GM04503 (cell line): ENCODE data around the gene CCNB1IP1.
A peak's percentile ranks its signal among the peaks of the same experiment; 100 is the strongest.
"Not testable (repeated sequence)": the region's sequence is repeated elsewhere in the genome, so short reads cannot be mapped to it uniquely, and the experiment has no call there.

Experiments
- DNase-seq: peaks from one replicate; pipeline ENCODE4 v3.0.0-alpha.2; 2012; ENCODE audit warnings: low read depth

The CCNB1IP1 gene, protein sequence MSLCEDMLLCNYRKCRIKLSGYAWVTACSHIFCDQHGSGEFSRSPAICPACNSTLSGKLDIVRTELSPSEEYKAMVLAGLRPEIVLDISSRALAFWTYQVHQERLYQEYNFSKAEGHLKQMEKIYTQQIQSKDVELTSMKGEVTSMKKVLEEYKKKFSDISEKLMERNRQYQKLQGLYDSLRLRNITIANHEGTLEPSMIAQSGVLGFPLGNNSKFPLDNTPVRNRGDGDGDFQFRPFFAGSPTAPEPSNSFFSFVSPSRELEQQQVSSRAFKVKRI

GRCh38 chr14:20332788-20333493 is at the start of gene CCNB1IP1:
TSS of gene CCNB1IP1 (minus strand) at chr14:20333279. CDS start at chr14:20316523, 16,756 bp downstream.
- peak; percentile 60 for DNase-seq

DNA sequence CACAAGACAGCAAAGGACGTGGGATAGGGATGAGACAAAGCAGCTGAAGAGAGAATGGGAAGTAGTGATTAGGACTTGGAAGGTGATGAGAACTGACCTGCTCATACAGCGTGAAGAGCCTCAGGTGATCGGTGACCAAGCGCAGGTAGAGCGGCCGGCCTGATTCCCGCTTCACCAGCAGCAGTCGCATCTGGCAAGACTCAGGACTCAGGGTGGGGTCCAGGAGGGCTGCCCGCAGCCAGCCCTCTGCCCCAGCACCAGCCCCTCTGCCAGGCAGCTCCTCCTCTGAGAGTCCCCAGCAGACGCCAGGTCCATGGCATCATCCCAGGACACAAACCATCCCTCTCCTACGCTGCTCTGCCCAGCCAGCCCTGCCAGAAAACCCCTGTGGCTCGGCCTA is 49.4 kb upstream of the CCNB1IP1 start:
- DNase-seq: no peak

- DNase-seq: no peak
Measured at GRCh38 chr14:20381341-20381740, 48.3 kb upstream of the CCNB1IP1 start.

DNA sequence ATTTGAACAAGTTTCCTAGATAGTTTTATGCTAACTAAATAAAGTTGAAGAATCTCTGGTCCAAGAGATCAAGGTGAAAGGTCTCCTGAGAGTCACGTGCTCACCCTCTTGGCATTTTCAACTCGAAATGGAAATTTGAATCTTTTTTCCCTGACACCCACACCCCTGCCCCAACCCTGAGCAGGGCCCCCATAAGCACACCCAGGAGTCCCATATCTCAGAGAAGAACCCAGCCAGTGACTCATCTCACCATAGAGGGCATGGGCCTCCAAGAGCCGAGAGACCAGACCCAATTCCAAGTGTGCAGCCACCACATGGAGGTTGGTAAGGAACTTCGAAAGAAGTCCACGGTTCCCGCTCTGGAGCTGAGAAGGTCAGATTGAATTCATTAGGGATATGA is 47.6 kb upstream of the CCNB1IP1 start:
- no peak for DNase-seq

DNA sequence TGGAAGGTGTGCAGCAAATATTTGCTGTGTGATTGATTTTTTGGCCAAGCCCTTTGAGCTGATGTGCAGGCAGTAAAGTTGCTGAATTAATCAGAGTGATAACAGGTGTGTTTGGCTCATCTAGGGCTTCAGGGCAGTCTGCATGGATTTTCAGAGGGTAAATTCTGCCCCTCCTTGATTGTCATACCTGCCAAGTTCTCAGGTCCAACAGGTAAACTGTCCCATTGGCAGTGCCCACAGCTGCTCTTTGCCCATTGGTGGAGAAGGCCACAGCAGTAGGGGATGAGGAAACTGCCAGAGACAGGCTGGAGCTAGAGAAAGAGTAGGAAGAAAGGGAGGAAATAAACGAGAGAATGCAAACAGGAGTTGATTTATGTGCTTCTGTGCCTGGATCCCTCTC is 46.7 kb upstream of the CCNB1IP1 start:
- DNase-seq: no peak

- no peak for DNase-seq
Measured at GRCh38 chr14:20377171-20377570, 44.1 kb upstream of the CCNB1IP1 start.

DNA sequence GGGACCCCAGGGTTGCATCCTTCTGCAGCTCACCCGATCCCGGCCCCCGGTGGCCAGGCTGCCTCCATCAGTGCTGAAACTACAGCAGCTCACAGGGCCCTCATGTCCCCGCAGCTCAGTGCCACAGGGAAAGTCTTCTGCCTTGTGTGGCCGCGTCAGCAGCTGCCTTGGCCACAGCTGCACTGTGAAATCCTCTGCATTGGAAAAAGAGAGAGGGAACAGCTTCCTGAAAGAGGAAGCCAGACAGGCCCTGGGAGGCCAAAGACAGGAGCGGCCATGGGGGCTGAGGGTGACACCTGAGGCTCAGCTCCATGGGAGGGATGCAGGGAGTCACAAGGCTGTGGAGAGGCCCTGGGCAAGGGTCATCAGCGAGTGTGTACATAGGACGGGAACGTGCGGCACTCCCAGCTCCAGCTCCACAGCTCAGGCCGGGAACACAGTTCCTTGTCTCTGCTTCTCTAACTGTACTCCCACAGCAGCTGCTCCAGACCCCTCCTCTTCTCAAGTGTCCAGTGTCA is 43.1 kb upstream of the CCNB1IP1 start:
- DNase-seq: no peak

DNA sequence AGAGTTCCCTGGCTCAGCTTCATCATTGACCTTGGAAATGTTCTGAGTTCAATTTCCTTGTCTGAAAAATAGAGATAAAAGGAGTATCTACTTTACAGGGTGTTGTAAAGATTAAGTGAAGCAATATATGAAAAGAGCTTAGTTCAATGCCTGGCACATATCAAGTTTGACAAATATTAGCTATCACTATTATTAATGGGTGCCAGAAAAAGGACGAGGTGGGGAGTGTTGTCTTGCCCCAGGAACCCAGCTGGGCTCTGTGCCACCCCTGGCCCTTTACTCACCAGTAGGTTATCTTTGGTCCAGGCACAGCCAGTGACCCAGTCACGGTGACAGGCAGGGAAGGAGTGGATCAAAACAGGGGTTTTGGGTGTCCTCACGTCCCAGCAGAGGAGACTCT is 42.4 kb upstream of the CCNB1IP1 start:
- DNase-seq: no peak

DNA sequence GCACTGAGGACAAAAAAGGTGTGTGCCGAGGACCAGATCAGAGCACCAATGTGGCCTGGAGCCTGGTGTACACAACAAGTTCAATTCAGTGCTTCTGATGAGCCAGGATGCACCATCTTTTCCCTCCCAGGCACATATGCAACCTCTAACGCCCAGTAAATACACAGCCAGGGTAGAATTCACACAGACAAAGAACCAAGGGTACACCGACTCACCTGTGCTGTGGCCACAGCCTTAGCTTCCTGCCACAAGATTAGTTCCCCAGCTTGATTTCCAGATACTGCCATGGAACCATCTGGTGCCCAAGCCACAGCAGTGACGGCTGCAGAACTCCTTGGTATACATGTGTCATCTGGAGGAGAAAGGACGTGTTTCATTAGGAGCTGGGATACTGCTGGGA is 39.7 kb upstream of the CCNB1IP1 start:
- no peak for DNase-seq

- DNase-seq: no peak
Measured at GRCh38 chr14:20365928-20366327, 32.8 kb upstream of the CCNB1IP1 start.

- DNase-seq: not testable (repeated sequence)
Measured at GRCh38 chr14:20358474-20358873, 25.4 kb upstream of the CCNB1IP1 start.

DNA sequence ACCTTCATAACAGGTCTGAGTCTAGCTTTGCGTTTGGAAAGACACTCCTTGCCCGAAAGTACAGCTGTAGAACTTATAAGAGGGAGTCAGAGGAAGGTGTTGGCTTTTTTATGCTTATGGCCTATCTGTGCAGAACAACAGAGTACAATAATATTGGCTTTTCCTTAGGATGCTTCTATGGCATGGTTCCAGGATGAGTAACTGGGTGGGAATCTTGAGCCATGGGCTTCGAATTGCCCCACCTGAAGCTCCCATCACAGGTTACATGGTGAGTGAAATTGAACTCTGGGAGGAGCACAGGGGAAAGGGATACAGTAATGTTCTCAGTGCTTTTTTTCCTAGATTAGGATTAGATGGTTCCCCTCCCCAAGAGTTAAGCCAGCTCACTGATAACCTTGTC is 23.3 kb upstream of the CCNB1IP1 start:
- no peak for DNase-seq

GRCh38 chr14:20350860-20351259 is 17.8 kb upstream of the CCNB1IP1 start:
- no peak for DNase-seq

DNA sequence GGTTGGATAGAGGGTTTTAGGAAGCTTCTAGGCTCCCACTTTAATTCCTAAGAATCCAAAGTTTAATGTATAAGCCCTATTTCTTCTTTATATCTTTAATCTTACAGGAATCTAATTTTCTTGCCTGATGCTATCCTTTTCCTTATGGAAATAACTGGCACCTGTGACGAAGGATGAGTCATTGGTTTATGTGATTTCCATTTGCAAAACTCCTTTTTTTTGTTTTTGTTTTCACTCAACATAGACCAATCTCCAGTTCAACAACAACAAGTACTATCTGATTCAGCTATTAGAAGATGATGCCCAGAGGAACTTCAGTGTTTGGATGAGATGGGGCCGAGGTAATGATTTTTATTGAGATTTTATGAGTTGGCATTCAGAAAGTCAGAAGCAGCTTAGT is 17.2 kb upstream of the CCNB1IP1 start:
- DNase-seq: no peak

DNA sequence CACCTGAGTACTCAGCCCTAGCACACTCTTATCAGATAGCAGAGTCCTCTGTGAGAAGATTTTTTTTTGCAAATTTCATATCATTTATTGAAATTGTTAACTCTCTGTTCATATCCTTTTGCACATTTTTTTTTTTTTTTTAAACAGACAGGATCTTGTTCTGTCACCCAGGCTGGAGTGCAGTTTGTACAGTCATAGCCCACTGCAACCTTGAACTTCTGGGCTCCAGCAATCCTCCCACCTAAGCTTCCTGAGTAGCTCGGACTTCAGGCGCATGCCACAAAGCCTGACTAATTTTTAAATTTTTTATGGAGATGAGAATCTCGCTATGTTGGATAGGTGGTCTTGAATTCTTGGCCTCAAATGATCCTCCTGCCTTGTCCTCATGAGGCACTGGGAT is 14.7 kb upstream of the CCNB1IP1 start:
- DNase-seq: no peak

- DNase-seq: no peak
Measured at GRCh38 chr14:20346713-20347112, 13.6 kb upstream of the CCNB1IP1 start.

- no peak for DNase-seq
Measured at GRCh38 chr14:20345366-20345765, 12.3 kb upstream of the CCNB1IP1 start.

DNA sequence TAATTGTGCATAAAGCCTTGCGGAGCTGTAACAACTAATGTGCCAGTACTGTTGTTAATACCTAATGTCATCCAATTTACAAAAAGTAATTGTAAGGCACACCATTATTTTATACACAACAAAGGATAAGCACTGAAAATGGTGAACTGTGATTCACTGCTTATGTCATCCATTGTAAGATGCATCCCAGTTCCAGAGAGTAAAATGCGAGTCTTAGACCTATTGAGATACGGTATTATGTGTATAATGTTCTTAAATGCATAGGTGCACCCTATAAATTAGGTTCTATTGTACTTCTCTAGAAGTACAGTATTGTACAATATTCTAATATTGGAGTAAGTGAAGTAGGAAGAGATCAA is 10.8 kb upstream of the CCNB1IP1 start:
- no peak for DNase-seq

- peak; percentile 99 for DNase-seq
Measured at GRCh38 chr14:20343092-20343861, 10.2 kb upstream of the CCNB1IP1 start, which contains the start of gene PARP2. TSS of gene PARP2 (plus strand) at chr14:20343635. CDS start at chr14:20343642, 7 bp downstream.

GRCh38 chr14:20341646-20342045 is 8.6 kb upstream of the CCNB1IP1 start:
- DNase-seq: no peak

- DNase-seq: not testable (repeated sequence)
Measured at GRCh38 chr14:20341032-20341431, 8.0 kb upstream of the CCNB1IP1 start.

DNA sequence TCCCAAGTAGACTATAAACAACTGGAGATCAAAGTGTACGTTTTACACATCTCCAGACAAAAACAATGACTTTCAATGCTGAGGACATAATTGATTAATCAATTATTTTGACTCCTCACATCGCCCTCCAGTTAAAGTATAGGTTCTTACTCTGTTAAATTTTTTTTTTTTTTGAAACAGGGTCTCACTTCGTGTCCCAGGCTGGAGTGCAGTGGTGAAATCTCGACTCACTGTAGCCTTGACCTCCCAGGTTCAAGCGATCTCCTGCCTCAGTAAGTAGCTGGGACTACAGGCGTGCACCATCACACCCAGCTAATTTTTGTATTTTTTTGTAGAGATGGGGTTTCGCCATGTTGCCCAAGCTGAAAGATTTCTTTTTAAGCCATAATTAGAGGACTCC is 938 bp upstream of the CCNB1IP1 start:
- no peak for DNase-seq

DNA sequence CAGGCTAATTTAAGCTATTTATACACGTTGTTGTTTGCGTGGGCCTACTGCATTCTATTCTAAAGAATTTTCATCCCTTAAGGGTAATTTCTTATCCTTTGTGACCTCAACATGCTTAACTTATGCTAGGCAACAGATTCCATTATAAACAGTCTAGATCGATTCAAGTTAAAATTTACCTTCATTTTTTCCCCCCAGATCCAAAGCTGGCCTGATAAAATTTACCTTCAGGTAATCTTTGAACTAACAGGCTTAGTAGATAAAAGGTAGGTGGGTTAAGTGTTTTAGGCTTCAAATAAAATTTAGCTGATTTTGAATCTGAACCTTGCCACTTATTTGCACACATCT is 389 bp upstream of the CCNB1IP1 start:
- no peak for DNase-seq
